Measurements from ENCODE around the gene RGL1. TPM values are rescaled to one million over a fixed set of nuclear protein-coding genes. Genes with fewer than 3 reads are reported as not detected.

RGL1 gene
- total RNA-seq, 1 experiment from 2014 or later = 74.0 TPM

GRCh38 chr1:183961132-183961531, 156.2 kb downstream of the RGL1 start:
- no peak overlapping the region for H3K27ac ChIP-seq (ENCODE audit: low read depth, low read length, poor library complexity, severe bottlenecking)
- TF ChIP-seq EZH2 (IDR thresholded peaks at IDR 0.05; ENCODE audit: borderline replicate concordance, low read depth, low read length, poor library complexity, severe bottlenecking) = no peak
- TF ChIP-seq CTCF (conservative IDR thresholded peaks at IDR 0.05; ENCODE audit: low read depth, low read length) = no peak
- no peak for DNase-seq (ENCODE audit: low spot score)
- H3K36me3 ChIP-seq (ENCODE audit: insufficient read depth, low read length, poor library complexity, severe bottlenecking) = peaks cover 15% of the 10 kb centered on the region
- H3K4me3 ChIP-seq (ENCODE audit: low read depth, low read length, poor library complexity, severe bottlenecking) = no peak overlapping the region
- H3K27me3 ChIP-seq (replicated peaks; ENCODE audit: insufficient read depth, low read depth, low read length, poor library complexity) = no peaks in the 10 kb centered on the region
- ChIA-PET POLR2A (ENCODE audit: low non-redundant PET) (no interaction called here), CTCF (no interaction called here)
- H3K4me1 ChIP-seq (ENCODE audit: insufficient read depth, low read length, poor library complexity, severe bottlenecking) = no peaks in the 10 kb centered on the region
- H3K9me3 ChIP-seq (ENCODE audit: low read depth, low read length, poor library complexity, severe bottlenecking) = no peaks in the 10 kb centered on the region
- intact Hi-C loops (cut with micrococcal nuclease; ENCODE audit: unreplicated experiment) = no loop called here
- no TSS peak for BruUV-seq (replicated peaks)

DNA sequence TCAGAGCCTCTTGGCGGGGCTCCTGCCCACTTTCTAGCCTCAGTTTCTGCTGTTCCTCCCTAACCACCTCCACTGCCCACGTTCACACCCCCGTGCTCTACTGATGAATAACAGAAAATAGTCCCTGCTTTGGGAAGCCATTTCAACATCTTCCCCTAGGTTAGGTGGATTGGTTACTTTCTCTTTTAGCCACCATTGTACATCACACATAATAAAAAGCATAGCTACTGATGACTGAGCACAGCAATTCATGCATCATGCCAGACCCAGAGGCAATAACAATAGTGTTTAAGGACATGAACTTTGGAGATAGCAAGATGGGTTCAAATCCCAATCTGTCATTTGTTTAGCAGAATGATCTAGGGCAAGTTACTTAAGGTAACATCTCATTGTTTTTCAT, 158.0 kb downstream of the RGL1 start:
- ChIA-PET POLR2A (ENCODE audit: low non-redundant PET) (no interaction called here), CTCF (no interaction called here)
- intact Hi-C loops (cut with micrococcal nuclease; ENCODE audit: unreplicated experiment) = no loop called here
- H3K36me3 ChIP-seq (ENCODE audit: insufficient read depth, low read length, poor library complexity, severe bottlenecking) = peaks cover 22% of the 10 kb centered on the region
- no peak overlapping the region for H3K27ac ChIP-seq (ENCODE audit: low read depth, low read length, poor library complexity, severe bottlenecking)
- no peak overlapping the region for H3K4me3 ChIP-seq (ENCODE audit: low read depth, low read length, poor library complexity, severe bottlenecking)
- H3K27me3 ChIP-seq (replicated peaks; ENCODE audit: insufficient read depth, low read depth, low read length, poor library complexity) = no peaks in the 10 kb centered on the region
- BruUV-seq (replicated peaks) = no TSS peak
- TF ChIP-seq EZH2 (IDR thresholded peaks at IDR 0.05; ENCODE audit: borderline replicate concordance, low read depth, low read length, poor library complexity, severe bottlenecking) (no peak), CTCF (conservative IDR thresholded peaks at IDR 0.05; ENCODE audit: low read depth, low read length) (no peak)
- no peaks in the 10 kb centered on the region for H3K4me1 ChIP-seq (ENCODE audit: insufficient read depth, low read length, poor library complexity, severe bottlenecking)
- H3K9me3 ChIP-seq (ENCODE audit: low read depth, low read length, poor library complexity, severe bottlenecking) = no peaks in the 10 kb centered on the region
- DNase-seq (ENCODE audit: low spot score) = no peak

DNA sequence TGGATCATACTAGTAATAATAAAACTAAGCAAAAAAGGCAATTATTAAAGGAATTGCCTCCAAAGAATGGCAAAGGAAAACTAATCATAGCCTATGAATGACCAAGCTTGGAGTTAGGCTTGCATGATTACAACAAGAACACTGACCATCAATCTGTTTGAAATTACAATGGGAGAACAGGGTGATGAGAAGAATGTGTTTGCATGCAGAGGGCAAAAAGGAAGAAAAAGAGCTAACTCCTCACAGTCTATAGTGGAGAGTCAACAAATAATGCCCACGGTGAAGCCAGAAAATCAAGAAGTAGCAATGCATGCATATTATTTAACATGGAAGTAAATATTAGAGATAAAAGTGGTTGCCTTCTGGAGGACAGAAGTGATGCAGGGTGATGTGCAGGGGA, 160.8 kb downstream of the RGL1 start:
- TF ChIP-seq EZH2 (IDR thresholded peaks at IDR 0.05; ENCODE audit: borderline replicate concordance, low read depth, low read length, poor library complexity, severe bottlenecking) = no peak
- TF ChIP-seq CTCF (conservative IDR thresholded peaks at IDR 0.05; ENCODE audit: low read depth, low read length) = no peak
- Histone ChIP-seq H3K27ac (ENCODE audit: low read depth, low read length, poor library complexity, severe bottlenecking) (no peak overlapping the region), H3K4me3 (ENCODE audit: low read depth, low read length, poor library complexity, severe bottlenecking) (no peak overlapping the region), H3K4me1 (ENCODE audit: insufficient read depth, low read length, poor library complexity, severe bottlenecking) (peaks cover 9% of the 10 kb centered on the region), H3K27me3 (replicated peaks; ENCODE audit: insufficient read depth, low read depth, low read length, poor library complexity) (no peaks in the 10 kb centered on the region), H3K9me3 (ENCODE audit: low read depth, low read length, poor library complexity, severe bottlenecking) (no peaks in the 10 kb centered on the region), H3K36me3 (ENCODE audit: insufficient read depth, low read length, poor library complexity, severe bottlenecking) (peaks cover 27% of the 10 kb centered on the region)
- intact Hi-C loops (cut with micrococcal nuclease; ENCODE audit: unreplicated experiment) = no loop called here
- BruUV-seq (replicated peaks) = no TSS peak
- ChIA-PET CTCF (no interaction called here), POLR2A (ENCODE audit: low non-redundant PET) (no interaction called here)
- no peak for DNase-seq (ENCODE audit: low spot score)

All from A673 (cell line).